GM12865 (cell line): ENCODE data around the gene ITGA2B.

Source experiments
- DNase-seq: peaks from one replicate; pipeline ENCODE4 v3.0.0; 2010; ENCODE audit warnings: low read depth
- H3K4me3 ChIP-seq: 2 replicates; pipeline ENCODE4 v1.5.1; 2011; ENCODE audit warnings: mild to moderate bottlenecking, low read depth, low read length, control low read depth
- CTCF ChIP-seq: IDR thresholded peaks from 2 replicates; pipeline ENCODE4 v1.5.1; 2011; ENCODE audit warnings: low read length, control low read depth, low read depth, inconsistent platforms; ENCODE audit not compliant: insufficient read depth; ENCODE audit errors: missing control alignments

ITGA2B gene

GRCh38 chr17:44360826-44361225 lies 28.6 kb downstream of the ITGA2B start:
- H3K4me3 ChIP-seq, result no peak overlapping the region
- DNase-seq, result no peak
- no peak for TF ChIP-seq CTCF

GRCh38 chr17:44360144-44360533 lies 29.3 kb downstream of the ITGA2B start:
- DNase-seq, result no peak
- TF ChIP-seq CTCF, result no peak
- H3K4me3 ChIP-seq, result no peak overlapping the region

- H3K4me3 ChIP-seq, result no peak overlapping the region
- DNase-seq, result no peak
- no peak for TF ChIP-seq CTCF
These were observed 29.8 kb downstream of the ITGA2B start for GRCh38 chr17:44359458-44360143.

- TF ChIP-seq CTCF, result no peak
- H3K4me3 ChIP-seq, result no peak overlapping the region
- DNase-seq, result no peak
These were observed 30.4 kb downstream of the ITGA2B start for GRCh38 chr17:44359006-44359405.

GRCh38 chr17:44358066-44358465 lies 31.4 kb downstream of the ITGA2B start:
- TF ChIP-seq CTCF, result no peak
- no peak for DNase-seq
- H3K4me3 ChIP-seq, result no peak overlapping the region

- H3K4me3 ChIP-seq, result no peak overlapping the region
- TF ChIP-seq CTCF, result no peak
- no peak for DNase-seq
These were observed 33.2 kb downstream of the ITGA2B start for GRCh38 chr17:44356241-44356640.

- no peak overlapping the region for H3K4me3 ChIP-seq
- TF ChIP-seq CTCF, result no peak
These were observed 33.8 kb downstream of the ITGA2B start for GRCh38 chr17:44355642-44356099.

More at GRCh38 chr17:44355642-44356099, 33.8 kb downstream of the ITGA2B start:
- no peak for DNase-seq
